ENCODE measurements around the gene ALDH3A1. TPM values are rescaled to one million over a fixed set of nuclear protein-coding genes. Genes with fewer than 3 reads are reported as not detected.

ALDH3A1 gene
- polyA plus RNA-seq, 2 of the 4 experiments (the other 2 are of a cell fraction), result 959 to 1,190 TPM

DNA sequence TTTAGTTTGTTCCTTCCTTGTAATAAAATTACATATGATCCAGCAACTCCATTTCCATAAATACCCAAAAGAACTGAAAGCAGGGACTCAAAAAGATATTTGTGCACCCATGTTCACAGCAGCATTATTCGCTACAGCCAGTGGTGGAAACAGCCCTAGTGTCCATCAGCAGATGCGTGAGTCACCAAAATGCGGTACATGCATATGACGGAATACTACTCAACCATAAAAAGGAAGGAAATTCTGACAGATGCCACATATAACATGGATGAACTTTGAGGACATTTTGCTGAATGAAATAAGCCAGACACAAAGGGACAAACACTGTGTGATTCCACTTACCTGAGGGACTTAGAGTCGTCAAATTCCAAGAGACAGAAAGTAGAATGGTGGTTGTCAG, 22.6 kb downstream of the ALDH3A1 start:
- FAIRE-seq, result no peak
- ChIA-PET POLR2A (interaction anchor here (0.7 to 3.0 kb wide), 2 partner anchors 9 to 18 kb away, joined by 3 to 7 read pairs; no protein-coding TSS in a partner anchor), CTCF (interaction anchor here (3.8 to 12.9 kb wide), 2 partner anchors 36 to 37 kb away, joined by 32 to 145 read pairs; no protein-coding TSS in a partner anchor)
- ATAC-seq, result no peak
- Histone ChIP-seq H3K9me3 (no peaks in the 10 kb centered on the region), H3K4me1 (peaks cover 47% of the 10 kb centered on the region), H3K4me2 (no peak overlapping the region), H3K27ac (peak overlapping the region in 1 of 2 experiments; percentile 73; a peak in 2 of 6 replicates), H3K4me3 (no peak overlapping the region)
- no peak for TF ChIP-seq E2F6 (IDR thresholded peaks at IDR 0.05; ENCODE audit: borderline replicate concordance, low read depth)
- TF ChIP-seq FOSL2 (IDR thresholded peaks at IDR 0.05), result no peak
- peak; percentile 22; the same call in 1 of the 2 replicates for TF ChIP-seq FOSL2 (CRISPR knock-in tag; IDR thresholded peaks at IDR 0.05)
- no peak for DNase-seq (ENCODE audit: low read depth in 1 of 2, low spot score in 1 of 2)
- 92% methylated on average over 5 of the region's 5 CpGs for WGBS (ENCODE audit: missing lambda C conversion rate)

GRCh38 chr17:19724501-19725420, 23.3 kb downstream of the ALDH3A1 start:
- FAIRE-seq (no peak), ATAC-seq (no peak), DNase-seq (ENCODE audit: low read depth in 1 of 2, low spot score in 1 of 2) (no peak)
- Histone ChIP-seq H3K9me3 (no peaks in the 10 kb centered on the region), H3K4me3 (no peak overlapping the region), H3K4me1 (peaks cover 54% of the 10 kb centered on the region), H3K27ac (peak overlapping the region; percentile 32 to 73; a peak in 4 of 6 replicates), H3K4me2 (no peak overlapping the region)
- TF ChIP-seq PHF8 (IDR thresholded peaks at IDR 0.05; ENCODE audit: borderline replicate concordance, low read depth), result no peak
- no peak for TF ChIP-seq HDAC2 (IDR thresholded peaks at IDR 0.05)
- TF ChIP-seq SMC3 (IDR thresholded peaks at IDR 0.05), result no peak
- no peak for TF ChIP-seq FOXS1 (CRISPR knock-in tag; IDR thresholded peaks at IDR 0.05)
- CTCF ChIA-PET, result interaction anchor here (1.4 to 12.9 kb wide), 3 partner anchors 18 to 37 kb away, joined by 3 to 145 read pairs (median 65); no protein-coding TSS in a partner anchor
- WGBS (ENCODE audit: missing lambda C conversion rate), result 92% methylated on average over 52 of the region's 55 CpGs
- POLR2A ChIA-PET, result interaction anchor here (0.7 kb wide), 1 partner anchor 10 kb away, joined by 3 read pairs; no protein-coding TSS in a partner anchor

GRCh38 chr17:19723964-19724363, 24.1 kb downstream of the ALDH3A1 start:
- Histone ChIP-seq H3K4me1 (peaks cover 62% of the 10 kb centered on the region), H3K4me2 (peak overlapping the region; percentile 18; the same call in 2 of the 3 replicates), H3K27ac (peak overlapping the region; percentile 32 to 73; a peak in 4 of 6 replicates), H3K4me3 (no peak overlapping the region), H3K9me3 (no peaks in the 10 kb centered on the region)
- 61% methylated on average over 1 of the region's 1 CpG for WGBS (ENCODE audit: missing lambda C conversion rate)
- no peak for DNase-seq (ENCODE audit: low read depth in 1 of 2, low spot score in 1 of 2)
- no peak for TF ChIP-seq MAFK (IDR thresholded peaks at IDR 0.05; ENCODE audit: partially characterized antibody)
- no peak for TF ChIP-seq CBX2 (IDR thresholded peaks at IDR 0.05; ENCODE audit: borderline replicate concordance, low read depth)
- TF ChIP-seq HDAC2 (IDR thresholded peaks at IDR 0.05), result no peak
- TF ChIP-seq TFCP2L1 (CRISPR knock-in tag; IDR thresholded peaks at IDR 0.05), result no peak
- no peak for TF ChIP-seq PHF8 (IDR thresholded peaks at IDR 0.05; ENCODE audit: borderline replicate concordance, low read depth)
- no peak for TF ChIP-seq POLR2A (IDR thresholded peaks at IDR 0.05; ENCODE audit: low read length)
- TF ChIP-seq HEYL (CRISPR knock-in tag; IDR thresholded peaks at IDR 0.05), result no peak
- no peak for TF ChIP-seq ELK1 (IDR thresholded peaks at IDR 0.05; ENCODE audit: low read depth, low read length)
- FAIRE-seq, result no peak
- POLR2A ChIA-PET, result interaction anchor here (0.6 to 1.5 kb wide), 2 partner anchors 14 to 76 kb away, joined by 3 to 7 read pairs; partner anchors contain the start of gene ALDH3A2
- CTCF ChIA-PET, result interaction anchor here (1.2 to 12.9 kb wide), 5 partner anchors 18 to 211 kb away, joined by 3 to 145 read pairs (median 7); no protein-coding TSS in a partner anchor
- no peak for ATAC-seq

- H3K4me1 ChIP-seq, result peaks cover 68% of the 10 kb centered on the region
- 54% methylated on average over 9 of the region's 9 CpGs for WGBS (ENCODE audit: missing lambda C conversion rate)
- DNase-seq (ENCODE audit: low read depth in 1 of 2, low spot score in 1 of 2) (no peak), FAIRE-seq (no peak), ATAC-seq (no peak)
- no peak for TF ChIP-seq CHD2 (IDR thresholded peaks at IDR 0.05; ENCODE audit: low read length, partially characterized antibody)
- TF ChIP-seq, protein P1, sequence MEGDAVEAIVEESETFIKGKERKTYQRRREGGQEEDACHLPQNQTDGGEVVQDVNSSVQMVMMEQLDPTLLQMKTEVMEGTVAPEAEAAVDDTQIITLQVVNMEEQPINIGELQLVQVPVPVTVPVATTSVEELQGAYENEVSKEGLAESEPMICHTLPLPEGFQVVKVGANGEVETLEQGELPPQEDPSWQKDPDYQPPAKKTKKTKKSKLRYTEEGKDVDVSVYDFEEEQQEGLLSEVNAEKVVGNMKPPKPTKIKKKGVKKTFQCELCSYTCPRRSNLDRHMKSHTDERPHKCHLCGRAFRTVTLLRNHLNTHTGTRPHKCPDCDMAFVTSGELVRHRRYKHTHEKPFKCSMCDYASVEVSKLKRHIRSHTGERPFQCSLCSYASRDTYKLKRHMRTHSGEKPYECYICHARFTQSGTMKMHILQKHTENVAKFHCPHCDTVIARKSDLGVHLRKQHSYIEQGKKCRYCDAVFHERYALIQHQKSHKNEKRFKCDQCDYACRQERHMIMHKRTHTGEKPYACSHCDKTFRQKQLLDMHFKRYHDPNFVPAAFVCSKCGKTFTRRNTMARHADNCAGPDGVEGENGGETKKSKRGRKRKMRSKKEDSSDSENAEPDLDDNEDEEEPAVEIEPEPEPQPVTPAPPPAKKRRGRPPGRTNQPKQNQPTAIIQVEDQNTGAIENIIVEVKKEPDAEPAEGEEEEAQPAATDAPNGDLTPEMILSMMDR (IDR thresholded peaks at IDR 0.05), result no peak
- TF ChIP-seq TP53 (CRISPR knock-in tag; IDR thresholded peaks at IDR 0.05), result no peak
- no peak for TF ChIP-seq HDAC2 (IDR thresholded peaks at IDR 0.05)
- TF ChIP-seq USF2 (IDR thresholded peaks at IDR 0.05), result peak; percentile 73
- POLR2A ChIA-PET, result interaction anchor here (1.5 to 2.1 kb wide), 2 partner anchors 24 to 73 kb away, joined by 4 to 7 read pairs; partner anchors contain the start of gene ALDH3A2
- no peaks in the 10 kb centered on the region for H3K9me3 ChIP-seq
- CTCF ChIA-PET, result interaction anchor here (1.1 to 12.9 kb wide), 12 partner anchors 8 to 207 kb away, joined by 3 to 145 read pairs (median 6); no protein-coding TSS in a partner anchor
- no peak overlapping the region for H3K4me3 ChIP-seq
- H3K4me2 ChIP-seq, result peak overlapping the region; percentile 53
- H3K27ac ChIP-seq, result peak overlapping the region; percentile 70 to 82
Observed at GRCh38 chr17:19720631-19721426, 27.3 kb downstream of the ALDH3A1 start.

All from A549 (cell line).